HUES48 (cell line): Measurements from ENCODE around the gene TMEM134.

Experiments used
- H3K27ac ChIP-seq: one replicate; pipeline ENCODE4 v1.7.0; 2013; ENCODE audit warnings: low read depth, low read length, inconsistent platforms
- H3K27me3 ChIP-seq: 2 replicates; pipeline ENCODE4 v1.6.1; 2013; ENCODE audit warnings: mild to moderate bottlenecking, low read length; ENCODE audit not compliant: control insufficient read depth, insufficient read depth
- H3K36me3 ChIP-seq: 2 replicates; pipeline ENCODE4 v1.6.1; 2013; ENCODE audit warnings: low read length; ENCODE audit not compliant: control insufficient read depth, insufficient read depth
- H3K4me1 ChIP-seq: 2 replicates; pipeline ENCODE4 v1.6.1; 2013; ENCODE audit warnings: mild to moderate bottlenecking, low read length; ENCODE audit not compliant: control insufficient read depth, insufficient read depth
- H3K4me3 ChIP-seq: 2 replicates; pipeline ENCODE4 v1.5.1; 2013; ENCODE audit warnings: mild to moderate bottlenecking, low read depth, low read length
- H3K9ac ChIP-seq: 2 replicates; pipeline ENCODE4 v1.6.1; 2013; ENCODE audit warnings: mild to moderate bottlenecking, low read depth, low read length, moderate library complexity
- H3K9me3 ChIP-seq: 2 replicates; pipeline ENCODE4 v1.6.1; 2013; ENCODE audit warnings: low read length; ENCODE audit not compliant: control insufficient read depth, insufficient read depth

Gene TMEM134

GRCh38 chr11:67440229-67441097 is 28.6 kb downstream of the TMEM134 start:
- Histone ChIP-seq H3K4me1 (peaks cover 17% of the 10 kb centered on the region), H3K9me3 (no peaks in the 10 kb centered on the region), H3K4me3 (no peak overlapping the region), H3K9ac (no peak overlapping the region), H3K27me3 (no peaks in the 10 kb centered on the region), H3K27ac (no peak overlapping the region), H3K36me3 (peaks cover 42% of the 10 kb centered on the region)

GRCh38 chr11:67439321-67440228 is 29.5 kb downstream of the TMEM134 start:
- Histone ChIP-seq H3K36me3 (peaks cover 48% of the 10 kb centered on the region), H3K4me3 (no peak overlapping the region), H3K9me3 (no peaks in the 10 kb centered on the region), H3K4me1 (peaks cover 17% of the 10 kb centered on the region), H3K27ac (peak overlapping the region; percentile 28), H3K27me3 (no peaks in the 10 kb centered on the region), H3K9ac (no peak overlapping the region)

- peaks cover 17% of the 10 kb centered on the region for H3K4me1 ChIP-seq
- H3K9ac ChIP-seq, result no peak overlapping the region
- no peak overlapping the region for H3K4me3 ChIP-seq
- H3K27ac ChIP-seq, result peak overlapping the region; percentile 28
- no peaks in the 10 kb centered on the region for H3K9me3 ChIP-seq
- peaks cover 61% of the 10 kb centered on the region for H3K36me3 ChIP-seq
- no peaks in the 10 kb centered on the region for H3K27me3 ChIP-seq
Measured at GRCh38 chr11:67438158-67438902, 30.7 kb downstream of the TMEM134 start.

GRCh38 chr11:67437809-67438157 is 31.3 kb downstream of the TMEM134 start:
- Histone ChIP-seq H3K27me3 (no peaks in the 10 kb centered on the region), H3K36me3 (peaks cover 66% of the 10 kb centered on the region), H3K9ac (peak overlapping the region; percentile 40; the same call in 1 of the 2 replicates), H3K27ac (peak overlapping the region; percentile 84), H3K4me3 (no peak overlapping the region), H3K9me3 (no peaks in the 10 kb centered on the region), H3K4me1 (peaks cover 17% of the 10 kb centered on the region)

- Histone ChIP-seq H3K9ac (peak within 1 kb of the TSS; percentile 41), H3K9me3 (no peaks in the 10 kb centered on the region), H3K4me3 (no peak within 1 kb of the TSS), H3K27me3 (no peaks in the 10 kb centered on the region), H3K4me1 (peaks cover 17% of the 10 kb centered on the region), H3K36me3 (peaks cover 72% of the 10 kb centered on the region), H3K27ac (peak within 1 kb of the TSS; percentile 90)
Measured at GRCh38 chr11:67437082-67437808, 31.8 kb downstream of the TMEM134 start, which contains the start of gene PTPRCAP. Gene PTPRCAP (minus strand): TSS chr11:67437682. CDS start chr11:67437619, 63 bp downstream.

- Histone ChIP-seq H3K27ac (peak overlapping the region; percentile 90), H3K4me3 (no peak overlapping the region), H3K4me1 (peaks cover 17% of the 10 kb centered on the region), H3K9ac (peak overlapping the region; percentile 41; the same call in 1 of the 2 replicates), H3K9me3 (no peaks in the 10 kb centered on the region), H3K27me3 (no peaks in the 10 kb centered on the region), H3K36me3 (peaks cover 73% of the 10 kb centered on the region)
Measured at GRCh38 chr11:67436459-67437081, 32.5 kb downstream of the TMEM134 start.

- peaks cover 17% of the 10 kb centered on the region for H3K4me1 ChIP-seq
Measured at GRCh38 chr11:67435727-67436458, 33.2 kb downstream of the TMEM134 start.

GRCh38 chr11:67435031-67435726 is 33.9 kb downstream of the TMEM134 start:
- Histone ChIP-seq H3K4me3 (no peak overlapping the region), H3K9me3 (no peaks in the 10 kb centered on the region), H3K36me3 (peaks cover 65% of the 10 kb centered on the region), H3K4me1 (peaks cover 17% of the 10 kb centered on the region), H3K27ac (peak overlapping the region; percentile 14), H3K9ac (no peak overlapping the region), H3K27me3 (no peaks in the 10 kb centered on the region)

More at GRCh38 chr11:67435727-67436458, 33.2 kb downstream of the TMEM134 start:
- Histone ChIP-seq H3K36me3 (peaks cover 70% of the 10 kb centered on the region), H3K9ac (peak overlapping the region; percentile 60), H3K4me3 (no peak overlapping the region), H3K9me3 (no peaks in the 10 kb centered on the region), H3K27ac (peak overlapping the region; percentile 90), H3K27me3 (no peaks in the 10 kb centered on the region)

- H3K27ac ChIP-seq, result no peak overlapping the region
- no peak overlapping the region for H3K4me3 ChIP-seq
- no peak overlapping the region for H3K9ac ChIP-seq
- no peaks in the 10 kb centered on the region for H3K9me3 ChIP-seq
- H3K27me3 ChIP-seq, result no peaks in the 10 kb centered on the region
- peaks cover 17% of the 10 kb centered on the region for H3K4me1 ChIP-seq
- peaks cover 58% of the 10 kb centered on the region for H3K36me3 ChIP-seq
Measured at GRCh38 chr11:67434395-67434881, 34.6 kb downstream of the TMEM134 start.
